Caki2 (cell line): ENCODE data around the gene PSEN2. TPM values are rescaled to one million over a fixed set of nuclear protein-coding genes. Genes with fewer than 3 reads are reported as not detected.
"Not testable (repeated sequence)": the region's sequence is repeated elsewhere in the genome, so short reads cannot be mapped to it uniquely, and the experiment has no call there.

Experiments used
- DNase-seq: peaks from one replicate; pipeline ENCODE4 v3.0.0-alpha.2; 2015; ENCODE audit warnings: low read depth
- in situ Hi-C: cut with HindIII; loops from 2 replicates; pipeline ENCODE4 v1.10.0; 2016; ENCODE audit warnings: low sequenced_read_pairs, low pct_unique_long_range_greater_than_20kb, mixed read lengths
- total RNA-seq: library from RNA; depleted of rRNA; stranded (reverse); fragments of >200 nt; shearing (Covaris generic); gene quantifications from 2 replicates; pipeline ENCODE4 v1.2.3, GENCODE V29; 2014; ENCODE audit warnings: low replicate concordance; rRNA removed

PSEN2 gene
- total RNA-seq: 52.1 and 62.3 TPM in 2 replicates

DNA sequence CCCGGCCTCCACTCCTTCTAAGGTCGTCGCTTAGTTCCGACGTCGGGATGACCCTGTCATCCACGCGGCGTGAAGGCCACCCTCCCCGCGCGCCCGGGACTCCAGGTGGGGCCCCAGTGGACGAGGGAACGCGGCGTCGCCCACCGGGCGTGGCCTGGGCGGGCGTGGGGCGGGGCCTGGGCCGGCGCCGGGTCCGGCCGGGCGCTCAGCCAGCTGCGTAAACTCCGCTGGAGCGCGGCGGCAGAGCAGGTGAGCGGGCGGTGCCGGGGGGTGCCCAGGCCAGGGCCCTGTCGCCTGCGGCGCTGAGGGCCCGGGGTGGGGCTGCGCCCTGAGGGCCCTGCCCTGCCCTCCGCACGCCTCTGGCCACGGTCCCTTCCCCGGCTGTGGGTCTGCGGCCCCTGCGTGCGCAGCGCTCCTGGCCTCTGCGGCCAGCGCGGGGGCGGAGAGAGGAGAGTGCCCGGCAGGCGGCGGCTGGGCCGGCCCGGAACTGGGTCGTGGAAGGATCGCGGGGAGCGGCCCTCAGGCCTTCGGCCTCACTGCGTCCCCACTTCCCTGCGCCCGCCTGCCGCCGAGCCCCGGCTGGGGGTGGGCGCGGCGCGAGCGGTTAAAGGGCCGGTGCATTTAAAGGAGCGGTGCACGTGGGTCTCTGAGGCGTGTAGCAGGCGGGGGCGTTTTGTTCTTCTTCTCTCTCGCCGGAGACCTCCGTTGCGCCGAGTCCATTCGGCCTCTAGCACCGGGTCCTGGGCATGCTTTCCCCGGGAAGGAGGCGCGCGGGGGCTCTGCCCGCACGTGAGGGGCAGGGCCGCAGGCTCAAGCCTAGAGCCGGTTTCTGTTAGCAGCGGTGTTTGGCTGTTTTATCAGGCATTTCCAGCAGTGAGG lies at the start of gene PSEN2:
TSS of gene PSEN2 (plus strand) at position 216 of the 879 bp plus-strand sequence. CDS start 11,292 bp downstream, outside the sequence.
- in situ Hi-C loops: no loop called here
- DNase-seq: peak; percentile 72

DNA sequence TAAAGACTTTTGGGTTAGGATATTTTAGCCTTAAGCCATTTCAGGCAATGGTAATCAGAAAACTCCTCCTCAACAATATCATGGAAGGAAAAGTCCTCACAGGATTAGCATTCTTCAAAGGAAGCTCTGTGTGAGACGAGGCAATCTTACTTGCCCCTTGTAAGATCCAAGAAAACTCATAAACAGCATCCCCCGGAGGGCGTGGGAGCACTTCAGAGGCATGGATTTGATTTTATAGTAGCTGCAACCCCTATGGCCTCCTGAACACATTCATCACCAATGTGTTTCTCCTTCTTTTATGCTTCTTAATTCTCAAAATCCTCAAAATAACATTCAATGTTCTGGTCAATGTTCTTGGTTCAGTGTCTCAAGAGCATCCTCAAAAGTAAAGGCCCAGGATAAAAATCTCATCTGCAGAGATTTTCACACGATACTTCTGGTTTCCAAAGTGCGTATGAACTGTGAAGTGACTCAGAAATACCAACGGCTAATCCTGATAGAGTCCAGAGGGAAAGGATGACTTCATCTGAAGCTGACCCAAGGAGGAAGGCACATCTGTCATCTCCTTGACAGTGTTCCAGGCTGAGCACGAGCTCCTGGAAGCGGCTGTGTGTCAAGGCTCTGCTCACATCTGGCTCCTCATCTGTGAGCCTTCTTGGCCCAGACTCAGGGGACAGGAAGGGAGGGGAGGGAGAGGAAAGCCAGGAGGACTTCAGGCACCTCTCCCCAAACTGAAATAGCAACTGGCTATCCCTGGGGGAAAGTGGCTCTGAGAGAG lies 49.3 kb upstream of the PSEN2 start:
- in situ Hi-C loops: no loop called here
- peak; percentile 39 for DNase-seq

DNA sequence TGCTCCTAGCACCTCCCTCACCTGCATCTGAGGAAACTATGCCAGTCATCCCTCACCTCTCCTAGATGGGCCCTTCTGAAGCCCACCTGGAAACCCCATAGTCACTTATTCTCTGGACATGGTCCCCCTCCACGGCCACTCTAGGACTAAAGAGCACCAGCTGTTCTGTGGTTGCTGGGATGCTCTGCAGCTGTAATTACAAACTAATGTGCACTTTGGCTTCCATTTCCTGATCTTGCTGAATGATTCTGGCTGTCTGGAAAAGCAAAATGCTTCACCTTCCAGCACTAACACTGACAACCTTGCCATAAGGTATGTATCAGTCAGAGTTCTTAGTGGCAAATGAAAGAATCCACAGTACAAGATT lies 48.7 kb upstream of the PSEN2 start:
- no peak for DNase-seq
- in situ Hi-C loops: no loop called here

DNA sequence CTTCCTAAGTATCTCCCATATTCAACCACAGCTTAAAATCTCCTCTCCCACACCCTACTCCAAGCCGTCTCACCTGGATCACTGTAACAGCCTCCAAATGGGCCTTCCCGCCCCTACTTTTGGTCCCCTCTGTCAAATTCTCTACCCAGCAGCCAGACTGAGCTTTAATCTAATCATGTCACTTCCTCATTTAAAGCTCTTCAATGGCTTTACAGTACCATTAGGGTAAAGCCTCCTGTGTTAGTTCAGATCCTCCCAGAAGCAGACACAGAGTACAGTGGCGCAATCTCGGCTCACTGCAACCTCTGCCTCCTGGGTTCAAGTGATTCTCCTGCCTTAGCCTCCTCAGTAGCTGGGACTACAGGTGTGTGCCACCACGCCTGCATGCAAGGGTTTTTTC lies 46.8 kb upstream of the PSEN2 start:
- no peak for DNase-seq
- in situ Hi-C loops: no loop called here

DNA sequence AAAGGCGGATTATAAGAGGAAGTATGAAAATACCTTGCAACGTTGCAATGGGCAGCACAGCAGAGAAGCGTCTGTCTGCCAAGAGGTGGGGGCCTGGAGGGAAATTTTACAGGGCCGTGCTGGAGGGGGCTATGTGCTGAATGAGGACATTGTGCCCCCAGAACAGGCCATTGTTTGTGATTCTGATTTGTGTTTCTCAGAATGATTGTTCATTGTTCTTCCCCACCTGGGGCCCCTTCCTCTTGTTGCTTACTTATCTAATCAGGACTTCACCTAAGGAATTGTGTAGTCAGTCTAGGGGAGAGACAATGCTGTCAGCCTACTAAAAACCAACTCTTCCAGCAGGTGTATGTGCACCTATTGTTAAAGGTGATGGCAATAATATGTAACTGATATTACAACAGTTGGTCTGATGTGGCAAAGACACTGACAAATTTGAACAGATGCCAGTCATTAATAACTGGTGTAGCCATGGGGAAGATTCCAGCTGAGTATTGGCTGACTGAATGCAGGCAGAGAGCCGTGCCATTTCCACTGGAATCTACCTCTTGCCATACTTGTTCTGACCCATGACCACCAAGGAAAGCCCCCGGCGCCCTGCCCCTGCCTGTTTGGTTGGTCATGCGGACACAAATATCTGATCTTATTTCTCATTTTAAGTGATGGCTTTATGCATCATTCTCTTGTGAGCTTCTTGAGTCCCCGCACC lies 45.2 kb upstream of the PSEN2 start:
- in situ Hi-C loops: no loop called here
- no peak for DNase-seq

DNA sequence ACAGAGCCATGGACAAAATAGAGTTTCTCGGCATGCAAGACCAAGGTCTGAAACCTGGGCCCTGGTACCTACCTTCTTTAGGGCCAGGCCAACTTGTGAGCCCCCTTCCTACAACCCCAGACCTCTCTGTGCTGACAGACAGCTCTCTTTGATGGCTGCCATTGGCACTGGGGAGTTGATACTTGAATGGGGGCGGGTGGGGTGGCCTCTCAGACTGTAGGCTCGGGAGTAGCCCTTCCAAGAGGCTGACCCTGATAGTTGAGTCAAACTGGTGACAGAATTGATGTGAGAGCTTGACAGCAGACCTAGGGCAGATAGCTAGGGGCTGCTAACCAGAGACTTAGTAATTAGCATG lies 44.7 kb upstream of the PSEN2 start:
- no peak for DNase-seq
- in situ Hi-C loops: no loop called here

DNA sequence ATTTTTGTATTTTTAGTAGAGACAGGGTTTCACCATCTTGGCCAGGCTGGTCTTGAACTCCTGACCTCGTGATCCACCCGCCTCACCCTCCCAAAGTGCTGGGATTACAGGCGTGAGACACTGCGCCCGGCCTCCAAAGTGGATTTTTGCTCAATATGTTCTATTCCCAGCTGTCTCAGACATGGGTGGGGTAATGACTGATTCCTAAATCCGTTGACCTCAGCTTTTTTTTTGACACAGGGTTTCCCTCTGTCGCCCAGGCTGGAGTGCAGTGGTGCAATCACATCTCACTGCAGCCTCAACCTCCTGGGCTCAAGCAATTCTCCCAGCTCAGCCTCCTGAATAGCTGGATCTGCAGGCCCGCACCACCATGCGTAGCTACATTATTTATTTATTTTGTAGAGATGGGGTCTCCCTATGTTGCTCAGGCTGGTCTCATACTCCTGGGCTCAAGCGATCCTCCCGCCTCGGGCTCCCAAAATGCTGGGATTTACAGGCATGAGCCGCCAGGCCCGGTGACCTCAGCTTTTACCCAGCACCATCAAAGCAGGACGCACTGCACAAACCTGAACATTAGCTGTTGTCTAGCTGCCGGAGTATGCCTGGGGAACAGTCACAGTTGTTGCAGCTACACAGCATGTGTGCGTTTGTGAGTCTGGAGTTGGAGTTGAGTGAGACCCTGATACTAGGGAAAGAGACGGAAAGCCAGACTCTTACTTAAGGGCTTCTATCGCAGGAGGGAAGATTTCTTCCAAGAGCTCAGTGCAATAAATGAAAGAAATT lies 43.7 kb upstream of the PSEN2 start:
- DNase-seq: no peak
- in situ Hi-C loops: no loop called here

DNA sequence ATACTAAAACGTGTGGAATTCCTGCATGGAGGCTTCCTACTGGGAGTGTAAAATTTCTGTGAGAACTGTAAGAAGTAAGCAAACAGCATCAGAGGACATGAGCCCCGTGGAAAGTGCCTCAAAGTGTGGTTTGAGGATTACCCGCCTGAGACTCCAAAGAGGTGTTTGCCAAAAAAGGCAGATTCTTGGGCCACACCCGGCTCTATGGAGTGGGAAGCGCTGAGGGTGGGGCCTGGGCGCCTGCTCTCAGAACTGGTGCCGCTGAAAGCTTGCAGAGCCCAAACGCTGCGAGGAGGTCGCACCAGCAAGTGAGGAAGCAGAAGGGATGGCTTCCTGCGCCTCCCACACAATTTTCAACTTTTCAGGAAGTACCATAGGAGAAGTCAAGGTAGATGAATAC lies 43.0 kb upstream of the PSEN2 start:
- DNase-seq: no peak
- in situ Hi-C loops: no loop called here

DNA sequence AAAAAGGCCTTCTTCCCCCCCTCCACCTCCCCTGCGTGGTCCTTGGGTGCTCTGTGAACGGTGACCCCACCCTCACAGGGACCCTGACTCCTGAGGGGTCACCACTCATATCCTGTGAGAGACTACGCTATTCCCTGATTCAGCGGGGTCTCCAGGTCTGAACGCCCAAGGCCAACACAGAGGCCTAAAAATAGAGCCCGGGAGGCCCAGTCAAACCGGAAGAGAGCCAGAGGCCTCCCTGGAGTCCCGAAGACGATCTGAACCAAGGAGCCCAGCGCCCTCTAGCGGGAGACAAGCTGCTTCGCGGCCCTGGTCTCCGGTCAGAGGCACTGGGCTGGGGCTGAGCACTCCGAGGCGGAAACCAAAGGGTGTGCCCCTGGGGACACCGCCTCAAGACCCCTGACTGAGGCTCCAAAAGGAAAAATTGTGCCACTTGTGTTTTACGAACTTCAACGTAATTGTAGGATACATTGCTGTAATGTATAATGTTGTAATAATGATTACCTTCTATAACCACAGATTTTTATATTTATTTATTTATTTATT lies 42.4 kb upstream of the PSEN2 start:
- in situ Hi-C loops: no loop called here
- peak; percentile 52 for DNase-seq

DNA sequence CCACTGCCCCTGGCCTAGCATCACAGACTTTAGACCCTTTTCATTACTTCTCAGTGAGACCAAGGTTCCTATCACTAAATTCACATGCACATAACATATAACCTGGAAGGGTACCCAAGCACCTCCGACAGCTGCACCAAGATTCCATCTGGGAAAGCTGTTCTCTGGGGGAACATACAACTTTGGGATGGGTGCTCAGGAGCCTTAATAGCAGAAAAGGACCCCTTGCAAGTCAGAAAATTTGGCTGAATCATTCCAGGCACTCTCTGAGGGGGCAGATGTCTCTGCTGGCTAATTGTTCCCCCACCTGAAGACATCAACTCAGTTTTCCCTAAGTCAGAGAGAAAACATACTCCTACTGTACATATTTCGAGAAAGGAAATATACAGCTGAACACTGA lies 41.3 kb upstream of the PSEN2 start:
- DNase-seq: no peak
- in situ Hi-C loops: no loop called here

DNA sequence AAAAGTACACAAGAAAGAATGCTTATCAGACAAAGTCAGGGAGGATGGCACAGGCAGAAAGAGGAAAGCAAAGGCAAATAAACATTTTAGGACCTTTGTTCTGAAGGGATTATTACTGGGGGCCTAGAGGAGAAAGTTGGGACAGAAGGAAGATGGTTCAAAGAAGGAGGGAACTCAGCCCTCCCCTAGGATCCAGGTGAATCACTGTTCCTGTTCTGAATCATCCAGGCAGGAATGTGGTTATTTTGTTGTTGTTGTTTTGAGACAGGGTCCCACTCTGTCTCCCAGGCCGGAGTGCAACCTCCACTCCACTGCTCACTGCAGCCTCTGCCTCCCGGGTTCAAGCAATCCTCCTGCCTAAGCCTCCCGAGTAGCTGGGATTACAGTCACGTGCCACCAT lies 38.5 kb upstream of the PSEN2 start:
- in situ Hi-C loops: no loop called here

DNA sequence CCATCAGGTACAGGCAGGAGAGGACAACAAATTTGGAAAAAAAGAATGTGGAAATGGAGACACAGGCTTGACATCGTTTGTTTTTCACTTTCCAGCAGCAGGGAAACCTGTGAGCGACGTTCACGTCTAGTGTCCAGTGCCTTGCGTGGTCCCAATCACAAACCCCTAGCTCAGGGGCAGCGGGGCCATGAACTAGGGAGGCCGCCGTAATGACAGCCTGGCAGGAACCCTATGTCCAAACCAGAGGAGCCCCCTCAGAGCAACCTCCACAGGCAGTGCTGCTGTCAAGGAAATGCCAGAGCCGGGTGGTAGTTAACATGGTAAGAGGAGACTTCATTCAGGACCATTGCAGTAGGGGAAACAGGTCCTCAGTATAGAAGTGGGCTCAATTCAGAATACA lies 37.8 kb upstream of the PSEN2 start:
- in situ Hi-C loops: no loop called here
- DNase-seq: no peak

More for the DNA sequence above, 38.5 kb upstream of the PSEN2 start:
- no peak for DNase-seq

DNA sequence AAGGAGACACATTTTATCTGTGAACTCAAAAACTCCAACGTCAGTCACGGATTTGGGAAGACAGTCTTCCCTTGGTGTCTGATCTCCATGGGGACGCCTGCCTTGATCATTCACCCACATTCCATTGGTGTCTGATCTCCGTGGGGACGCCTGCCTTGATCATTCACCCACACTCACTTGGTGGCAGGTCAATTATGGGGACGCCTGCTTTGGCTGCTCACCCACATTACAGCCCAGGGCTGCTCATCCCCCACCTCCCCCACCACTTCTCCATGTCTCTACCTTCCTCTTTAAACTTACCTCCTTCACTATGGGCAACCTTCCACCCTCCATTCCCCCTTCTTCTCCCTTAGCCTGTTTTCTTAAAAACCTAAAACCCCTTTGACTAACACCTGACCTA lies 36.2 kb upstream of the PSEN2 start:
- DNase-seq, in situ Hi-C loops: not testable (repeated sequence)

DNA sequence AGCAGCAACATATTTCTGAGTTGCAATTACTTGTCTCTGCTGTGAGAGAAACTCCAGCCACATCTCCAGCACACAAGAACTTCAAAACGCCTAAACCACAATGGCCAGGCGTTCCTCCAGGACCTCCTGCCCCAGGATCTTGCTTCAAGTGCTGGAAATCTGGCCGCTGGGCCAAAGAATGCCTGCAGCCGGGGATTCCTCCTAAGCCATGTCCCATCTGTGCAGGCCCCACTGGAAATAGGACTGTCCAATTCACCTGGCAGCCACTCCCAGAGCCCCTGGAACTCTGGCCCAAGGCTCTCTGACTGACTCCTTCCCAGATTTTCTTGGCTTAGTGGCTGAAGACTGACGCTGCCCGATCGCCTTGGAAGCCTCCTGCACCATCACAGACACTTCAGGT lies 35.0 kb upstream of the PSEN2 start:
- DNase-seq, in situ Hi-C loops: not testable (repeated sequence)

DNA sequence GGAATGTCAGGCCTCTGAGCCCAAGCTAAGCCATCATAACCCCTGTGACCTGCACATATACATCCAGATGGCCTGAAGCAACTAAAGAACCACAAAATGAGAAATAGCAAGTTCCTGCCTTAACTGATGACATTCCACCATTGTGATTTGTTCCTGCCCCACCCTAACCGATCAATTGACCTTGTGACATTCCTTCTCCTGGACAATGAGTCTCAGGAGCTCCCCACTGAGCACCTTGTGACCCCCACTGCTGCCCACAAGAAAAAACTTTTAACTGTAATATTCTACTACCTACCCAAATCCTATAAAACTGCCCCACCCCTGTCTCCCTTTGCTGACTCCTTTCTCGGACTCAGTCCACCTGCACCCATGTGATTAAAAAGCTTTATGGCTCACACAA lies 32.5 kb upstream of the PSEN2 start:
- DNase-seq, in situ Hi-C loops: not testable (repeated sequence)

DNA sequence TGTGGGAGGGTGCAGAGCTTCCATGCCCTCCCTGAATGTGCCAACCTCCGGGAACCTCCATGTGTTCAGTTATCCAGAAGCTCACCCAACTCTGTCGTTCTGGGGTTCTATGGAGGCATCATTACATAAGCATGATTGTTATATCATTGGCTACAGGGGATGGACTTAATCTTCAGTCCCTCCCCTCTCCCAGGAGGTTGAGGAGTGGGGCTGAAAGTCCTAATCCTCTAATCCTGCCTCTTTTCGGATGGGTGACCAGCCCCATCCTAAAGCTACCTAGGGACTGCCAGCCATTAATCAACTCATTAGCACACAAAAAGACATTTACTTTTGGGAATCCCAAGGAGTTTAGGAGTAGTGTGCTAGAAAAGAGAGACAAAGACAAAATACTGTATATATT lies 32.0 kb upstream of the PSEN2 start:
- DNase-seq: no peak
- in situ Hi-C loops: no loop called here

DNA sequence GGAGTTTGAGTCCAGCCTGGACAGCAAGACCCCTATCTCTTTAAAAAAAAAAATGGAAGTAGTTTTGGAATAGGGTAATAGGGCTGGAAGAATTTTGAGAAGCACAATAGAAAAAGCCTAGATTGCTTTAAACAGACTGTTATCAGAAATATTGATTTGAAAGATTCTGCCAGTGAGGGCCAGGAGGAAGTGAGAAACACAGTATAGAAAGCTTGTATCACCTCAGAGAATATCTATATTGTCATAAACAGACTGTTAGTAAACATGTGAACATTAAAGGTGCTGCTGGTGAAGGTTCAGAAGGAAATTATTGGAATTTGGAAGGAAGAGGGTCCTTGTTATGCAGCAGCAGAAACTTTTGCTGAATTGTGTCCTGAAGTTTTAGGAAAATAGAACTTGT lies 24.8 kb upstream of the PSEN2 start:
- DNase-seq: no peak
- in situ Hi-C loops: no loop called here

DNA sequence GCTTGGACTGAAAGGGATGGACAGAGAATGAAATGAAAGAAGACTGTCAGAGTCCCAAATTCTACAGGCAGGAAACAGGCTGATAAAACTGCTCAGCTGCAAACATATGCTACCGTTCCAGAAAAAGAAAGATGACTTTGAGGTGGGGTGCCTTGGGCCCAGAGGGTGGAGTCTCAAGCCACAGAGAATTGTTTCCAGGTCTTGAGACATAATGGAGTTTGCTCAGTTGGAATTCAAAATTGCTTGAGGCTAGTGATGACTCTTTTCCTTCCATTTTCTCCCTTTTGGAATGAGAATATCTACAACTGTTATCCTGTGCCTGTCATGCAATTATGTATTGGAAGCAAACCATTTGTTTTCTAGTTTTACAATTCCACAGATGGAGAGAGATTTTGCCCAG lies 23.6 kb upstream of the PSEN2 start:
- no peak for DNase-seq
- in situ Hi-C loops: no loop called here
